ENCODE results near the gene ATP12A. TPM values are rescaled to one million over a fixed set of nuclear protein-coding genes. Genes with fewer than 3 reads are reported as not detected.

The ATP12A gene
- total RNA-seq, 1 donor from 2014 or later = not detected

DNA sequence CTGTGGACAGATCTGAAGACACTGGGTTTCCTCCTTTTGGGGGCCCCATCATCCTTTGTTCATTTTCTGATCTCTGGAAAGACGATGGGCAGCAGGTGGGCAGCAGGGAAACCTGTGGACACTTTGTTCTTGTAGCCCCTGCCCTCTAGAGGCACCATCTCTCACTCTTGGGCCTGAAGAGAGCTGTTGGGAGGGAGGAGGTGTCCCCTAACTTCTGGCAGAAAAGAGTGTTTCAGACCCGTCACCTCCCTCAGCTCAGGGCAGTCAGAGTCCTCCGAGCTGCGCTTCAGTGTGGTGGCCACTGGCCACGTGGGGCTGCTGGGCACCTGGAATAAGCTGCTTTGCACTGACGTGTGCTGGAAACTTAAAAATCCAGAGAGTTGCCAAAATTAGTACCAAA, 56.8 kb downstream of the ATP12A start:
- no peak for TF ChIP-seq CTCF (conservative IDR thresholded peaks at IDR 0.05; ENCODE audit: low read depth, low read length)
- no peak overlapping the region for H3K4me3 ChIP-seq (ENCODE audit: low read depth, low read length)
- no peak for DNase-seq (ENCODE audit: low read depth)

GRCh38 chr13:24738366-24738847, 58.2 kb downstream of the ATP12A start:
- no peak for TF ChIP-seq CTCF (conservative IDR thresholded peaks at IDR 0.05; ENCODE audit: low read depth, low read length)
- DNase-seq (ENCODE audit: low read depth) = no peak
- H3K4me3 ChIP-seq (ENCODE audit: low read depth, low read length) = no peak overlapping the region

DNA sequence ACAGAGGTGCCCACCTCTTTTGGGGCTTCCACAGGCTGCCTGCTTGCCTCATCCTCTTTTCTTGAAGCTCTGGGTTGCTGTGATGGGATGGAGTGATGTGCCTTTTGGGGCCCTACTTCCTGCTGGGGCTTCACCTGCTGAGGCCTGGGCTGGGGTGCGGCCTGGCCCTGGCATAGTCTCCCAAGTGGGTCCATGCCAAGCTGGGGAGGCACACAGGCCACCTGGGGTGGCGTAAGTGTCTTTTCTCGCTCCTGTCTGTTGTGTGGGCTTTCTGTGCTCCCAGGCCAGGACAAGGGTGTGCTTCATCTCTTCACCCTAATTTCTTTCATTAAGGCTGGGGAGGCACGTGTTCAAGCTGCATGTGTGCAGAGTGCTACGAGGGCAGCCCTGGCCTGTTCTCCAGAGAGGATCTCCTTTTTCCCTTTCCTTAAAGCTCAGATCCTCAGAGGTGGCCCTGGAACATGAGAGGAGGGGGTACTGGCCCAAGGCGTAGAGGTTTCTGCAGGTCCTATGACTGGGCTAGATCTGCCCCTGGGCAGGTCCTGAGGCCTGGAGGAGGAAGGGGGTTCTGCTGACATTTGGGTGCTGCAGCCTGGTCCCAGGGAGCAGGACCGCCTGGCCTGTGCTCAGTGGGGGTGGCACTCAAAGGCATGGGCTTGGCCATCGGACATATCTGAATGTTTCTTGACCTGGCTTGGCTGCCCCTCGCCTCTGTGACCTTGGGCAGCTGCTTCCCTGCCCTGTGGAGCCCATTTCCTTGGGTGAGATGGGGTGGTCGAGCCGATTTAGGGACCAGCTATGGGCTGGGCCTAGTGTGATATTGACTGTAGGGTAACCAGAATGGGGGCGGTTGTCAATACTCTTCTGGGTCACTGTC, 60.0 kb downstream of the ATP12A start:
- no peak for TF ChIP-seq CTCF (conservative IDR thresholded peaks at IDR 0.05; ENCODE audit: low read depth, low read length)
- H3K4me3 ChIP-seq (ENCODE audit: low read depth, low read length) = no peak overlapping the region
- no peak for DNase-seq (ENCODE audit: low read depth)

GRCh38 chr13:24741016-24741662, 60.9 kb downstream of the ATP12A start:
- no peak overlapping the region for H3K4me3 ChIP-seq (ENCODE audit: low read depth, low read length)
- TF ChIP-seq CTCF (conservative IDR thresholded peaks at IDR 0.05; ENCODE audit: low read depth, low read length) = peak; percentile 30
- no peak for DNase-seq (ENCODE audit: low read depth)

DNA sequence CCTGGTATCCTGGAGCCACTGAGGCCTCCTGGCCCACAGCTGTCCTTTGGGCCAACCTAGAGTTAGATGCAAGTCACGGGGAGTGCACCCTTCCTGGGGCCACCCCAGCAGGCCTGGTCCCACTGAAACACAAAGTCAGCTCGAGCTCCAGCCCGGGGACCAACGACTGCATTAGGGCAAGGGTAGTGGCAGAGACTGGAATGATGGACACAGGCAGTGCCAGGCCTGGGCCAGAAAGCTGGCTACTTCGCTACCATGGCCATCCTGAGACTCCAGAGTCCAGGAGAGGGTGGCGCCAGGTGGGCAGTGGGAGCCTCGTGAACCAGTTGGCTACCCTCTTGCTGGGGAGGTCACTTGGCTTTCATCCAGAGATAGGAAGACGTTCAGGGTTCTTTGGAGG, 61.6 kb downstream of the ATP12A start:
- no peak for TF ChIP-seq CTCF (conservative IDR thresholded peaks at IDR 0.05; ENCODE audit: low read depth, low read length)
- no peak overlapping the region for H3K4me3 ChIP-seq (ENCODE audit: low read depth, low read length)
- DNase-seq (ENCODE audit: low read depth) = no peak

DNA sequence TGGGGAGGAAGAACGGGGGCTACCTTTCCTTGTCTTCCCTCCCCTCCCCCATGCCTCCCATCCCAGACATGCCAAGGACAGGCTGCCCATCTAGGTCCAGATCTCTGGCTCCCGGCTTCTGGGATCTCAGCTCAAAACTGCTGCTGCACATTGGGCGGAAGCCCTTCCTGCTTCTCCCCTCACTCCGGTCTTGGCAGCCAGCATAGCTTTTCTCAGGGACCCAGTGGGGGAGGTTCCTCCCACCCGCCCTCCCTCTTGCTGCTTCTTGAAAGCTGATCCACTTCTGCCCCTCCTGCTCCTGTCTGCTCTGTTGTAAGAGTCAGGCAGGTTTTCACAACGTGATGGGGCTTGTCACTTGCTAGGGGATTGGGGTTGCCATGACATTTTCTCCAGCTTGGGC, 62.1 kb downstream of the ATP12A start:
- no peak for DNase-seq (ENCODE audit: low read depth)
- TF ChIP-seq CTCF (conservative IDR thresholded peaks at IDR 0.05; ENCODE audit: low read depth, low read length) = no peak
- no peak overlapping the region for H3K4me3 ChIP-seq (ENCODE audit: low read depth, low read length)

Data from epithelial cell of proximal tubule (primary cell).